HG03280 (cell line): ENCODE data around the gene BPIFB2.

Experiments
- ATAC-seq: cut with Tn5 transposase; IDR thresholded peaks from one replicate; pipeline ENCODE4 v1.9.1; 2021; ENCODE audit warnings: mild to moderate bottlenecking, moderate library complexity; ENCODE audit not compliant: unreplicated experiment

The BPIFB2 gene

DNA sequence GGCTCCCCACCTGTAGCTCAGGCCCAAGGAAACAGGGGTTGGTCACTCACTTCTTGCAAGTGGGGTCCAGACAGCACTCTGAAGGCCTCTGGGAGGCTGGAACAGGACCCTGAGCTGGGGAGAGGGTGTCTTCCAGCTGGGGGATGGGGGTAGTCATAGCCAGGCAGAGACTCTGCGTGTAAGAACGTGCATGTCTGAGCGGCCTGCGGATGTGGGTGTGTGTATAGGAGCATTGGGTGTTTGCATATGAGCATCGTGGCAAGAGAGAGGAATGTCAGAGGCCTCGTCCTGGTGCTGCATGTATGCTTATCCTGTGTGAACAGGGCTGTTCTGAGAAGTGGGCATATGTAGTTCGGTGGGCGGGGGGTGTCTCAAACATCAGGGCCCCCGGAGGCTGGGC lies 58.3 kb downstream of the BPIFB2 start:
- ATAC-seq: no peak

DNA sequence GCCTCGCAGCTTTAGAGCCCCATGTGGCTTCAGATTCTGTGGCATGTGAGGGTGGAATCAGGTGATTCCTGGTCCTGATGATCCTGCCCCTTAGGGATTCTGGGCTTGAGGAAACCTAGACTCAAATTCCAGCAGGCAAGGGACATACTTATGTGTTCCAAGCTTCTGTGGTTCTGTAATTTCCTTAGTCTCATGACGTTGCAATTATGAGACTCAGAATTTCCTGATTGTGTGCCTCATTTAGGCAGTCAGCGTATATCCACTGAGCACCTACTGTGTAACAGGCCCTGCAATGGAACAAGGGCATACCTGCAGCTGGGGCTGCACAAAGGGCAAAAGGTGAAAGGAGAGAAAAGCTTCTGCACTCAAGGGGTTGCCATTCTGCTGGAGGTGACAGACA lies 60.3 kb downstream of the BPIFB2 start:
- no peak for ATAC-seq

DNA sequence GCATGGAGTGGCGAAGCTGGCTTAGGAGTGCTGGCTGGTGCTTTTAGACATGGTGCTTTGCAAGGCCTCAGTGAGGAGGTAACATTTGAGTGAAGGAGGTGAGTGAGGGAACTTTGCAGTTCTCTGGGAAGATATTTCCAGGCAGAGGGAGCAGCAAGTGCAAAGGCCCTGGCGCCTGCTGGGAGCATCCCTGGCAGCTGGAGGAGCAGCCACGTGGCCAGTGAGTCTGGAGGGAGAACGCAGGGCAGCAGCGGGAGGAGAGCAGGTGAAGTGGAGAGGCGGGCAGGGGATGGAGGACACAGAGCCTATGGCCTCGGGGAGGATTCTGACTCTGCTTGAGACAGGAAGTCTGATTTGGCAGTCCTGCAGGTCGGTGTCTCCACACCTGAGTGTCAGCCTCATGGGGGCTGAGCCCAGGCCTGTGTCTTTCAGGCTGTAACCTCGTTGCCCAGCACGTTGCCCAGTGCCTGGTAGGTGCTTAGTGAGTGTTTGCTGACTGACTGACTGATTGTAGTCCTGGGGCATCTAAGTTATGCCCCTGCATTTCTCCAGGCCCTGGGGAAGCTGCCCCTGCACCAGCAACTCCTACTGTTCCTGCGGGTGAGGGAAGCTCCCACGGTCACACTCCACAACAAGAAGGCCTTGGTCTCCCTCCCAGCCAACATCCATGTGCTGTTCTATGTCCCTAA lies 60.9 kb downstream of the BPIFB2 start:
- ATAC-seq: no peak

DNA sequence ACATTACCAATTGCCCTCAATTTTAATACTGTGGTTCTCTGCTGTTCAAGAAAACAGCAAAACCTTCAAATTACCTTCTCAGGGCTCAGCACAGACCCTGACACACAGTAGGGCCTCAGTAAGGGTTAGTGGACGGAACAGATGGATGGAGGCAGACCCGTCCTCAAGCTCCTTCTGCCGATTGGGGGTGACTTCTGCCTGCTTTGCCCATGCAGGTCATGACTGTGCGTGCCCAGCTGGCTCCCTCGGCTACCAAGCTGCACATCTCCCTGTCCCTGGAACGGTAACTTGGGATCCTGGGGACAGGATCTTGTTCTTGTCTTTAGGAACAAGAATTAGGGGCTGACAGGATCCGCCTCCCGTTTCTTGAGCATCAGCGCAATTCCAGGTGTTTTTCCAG lies 62.2 kb downstream of the BPIFB2 start:
- no peak for ATAC-seq

DNA sequence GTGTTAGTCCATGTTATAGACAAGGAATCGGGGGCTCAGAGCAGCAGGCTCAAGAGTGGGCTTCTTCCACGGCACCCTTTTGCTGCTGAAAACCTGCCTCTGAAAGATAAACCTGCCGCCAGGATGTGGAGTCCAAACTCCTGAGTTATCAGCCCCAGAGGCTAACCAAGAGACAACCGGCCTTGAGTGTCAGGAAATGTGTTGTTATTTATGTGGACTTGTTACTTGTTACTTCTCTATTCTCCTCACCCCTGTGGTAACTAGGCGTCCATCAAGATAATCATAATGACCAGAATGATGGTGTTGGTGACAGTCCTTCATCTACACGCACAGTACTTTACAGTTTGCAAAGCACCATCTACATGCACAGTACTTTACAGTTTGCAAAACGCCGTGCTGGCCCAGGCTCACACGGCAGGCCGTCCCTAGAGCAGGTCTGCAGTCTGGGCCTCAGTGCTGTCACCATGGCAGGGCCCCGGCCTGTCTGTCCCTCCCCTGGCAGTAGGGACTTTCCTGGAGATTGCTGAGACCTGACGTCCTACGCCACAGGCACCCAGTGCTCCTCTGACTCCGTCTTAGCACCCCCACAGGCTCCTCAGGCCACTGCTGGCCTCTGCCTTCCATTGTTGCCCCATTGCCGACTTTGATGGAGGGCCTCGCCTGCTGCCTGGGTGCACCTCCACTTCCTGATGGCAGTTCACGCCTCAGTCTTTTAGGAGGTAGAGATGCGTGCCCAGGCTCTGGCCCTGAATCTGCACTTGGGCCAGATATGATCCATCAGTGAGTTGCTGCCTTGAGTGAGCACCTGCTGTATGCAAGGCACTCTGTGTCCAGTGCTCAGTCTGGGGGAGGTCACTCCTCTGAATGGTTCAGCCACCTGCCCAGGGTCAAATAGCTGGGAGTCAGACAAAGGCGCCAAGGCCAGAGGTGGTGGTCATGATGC lies 62.9 kb downstream of the BPIFB2 start:
- ATAC-seq: no peak

DNA sequence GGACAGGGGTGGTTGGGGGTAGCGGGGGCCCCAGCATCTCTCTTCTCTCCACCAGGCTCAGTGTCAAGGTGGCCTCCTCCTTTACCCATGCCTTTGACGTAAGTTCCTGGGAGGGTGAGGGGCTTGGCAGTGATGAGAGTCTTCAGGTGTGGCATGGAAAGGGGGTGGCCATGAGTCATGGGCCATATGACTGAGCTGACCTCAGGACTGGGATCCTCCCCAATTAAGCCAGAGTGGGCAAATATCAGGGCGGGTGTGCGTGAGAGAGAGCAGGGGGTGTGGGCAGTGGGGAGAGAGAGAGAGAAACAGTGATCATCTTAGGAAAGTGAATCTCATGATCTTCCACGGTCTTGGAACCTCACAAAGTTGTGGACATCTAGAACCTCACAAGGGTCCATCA lies 63.7 kb downstream of the BPIFB2 start:
- no peak for ATAC-seq

DNA sequence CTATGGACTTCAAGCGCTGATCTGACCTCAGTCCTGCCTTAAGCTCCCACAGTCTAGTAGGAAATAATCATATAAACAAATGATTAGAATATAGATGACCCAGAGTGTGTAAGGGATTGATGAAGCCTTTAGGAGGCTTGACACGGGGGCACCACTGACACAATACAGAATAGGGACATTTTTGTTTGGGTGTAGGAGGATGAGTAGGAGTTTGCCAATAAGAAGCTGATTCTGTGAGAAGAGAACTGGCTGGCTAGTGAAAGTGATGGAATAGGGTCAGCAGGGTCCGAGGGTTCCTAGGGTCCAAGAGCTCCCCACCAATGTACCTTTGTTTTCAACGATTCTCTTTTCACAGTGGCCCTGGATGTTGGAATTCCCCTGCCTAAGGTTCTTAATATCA lies 64.9 kb downstream of the BPIFB2 start:
- ATAC-seq: no peak

DNA sequence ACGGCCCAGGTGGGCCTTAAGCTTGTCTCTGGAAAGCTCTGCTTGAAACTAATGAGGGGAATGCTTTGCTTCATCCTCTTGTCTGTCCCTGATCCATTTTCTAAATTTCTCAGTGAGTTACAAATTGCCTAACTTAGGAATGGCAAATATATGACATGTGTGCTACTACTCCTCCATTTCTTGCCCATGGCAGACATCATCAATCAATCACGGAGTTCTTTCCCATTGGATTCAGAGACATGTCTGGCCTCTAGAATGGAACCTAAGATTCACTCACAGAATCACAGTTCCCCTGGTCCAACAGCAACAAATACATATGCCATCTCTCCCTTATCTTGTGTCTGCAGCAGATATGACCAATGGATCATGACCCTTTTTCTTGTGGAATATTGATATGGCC lies 65.3 kb downstream of the BPIFB2 start:
- no peak for ATAC-seq
